ENCODE data around the gene FCGBP.

FCGBP gene

DNA sequence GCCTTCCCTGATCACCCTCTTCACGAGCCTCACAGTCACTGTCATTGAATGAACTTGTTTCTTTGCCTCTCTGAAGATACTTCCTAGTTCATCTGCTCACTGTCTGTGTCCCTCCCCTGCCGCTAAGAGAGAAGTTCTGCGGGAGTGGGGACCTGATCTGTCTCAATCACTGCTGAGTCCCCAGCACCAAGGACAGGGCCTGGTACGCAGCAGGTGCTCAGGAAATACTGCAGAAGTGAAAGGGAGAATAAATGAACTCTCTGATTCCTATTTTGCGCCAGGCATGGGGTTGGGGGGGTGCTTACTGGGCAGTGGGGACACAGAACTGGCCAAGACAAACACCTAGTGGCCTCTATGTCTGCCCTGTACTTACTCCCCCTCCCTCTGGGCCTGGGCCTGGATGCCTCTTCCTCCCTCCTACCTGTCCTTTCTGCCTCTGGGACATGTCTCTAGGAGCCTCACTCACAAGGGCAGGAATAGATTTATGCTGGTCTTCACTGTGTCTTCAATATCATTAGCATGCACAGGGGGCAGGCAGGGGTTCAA lies 17.5 kb downstream of the FCGBP start:
- DNase-seq (ENCODE audit: low read depth, low spot score), result no peak

DNA sequence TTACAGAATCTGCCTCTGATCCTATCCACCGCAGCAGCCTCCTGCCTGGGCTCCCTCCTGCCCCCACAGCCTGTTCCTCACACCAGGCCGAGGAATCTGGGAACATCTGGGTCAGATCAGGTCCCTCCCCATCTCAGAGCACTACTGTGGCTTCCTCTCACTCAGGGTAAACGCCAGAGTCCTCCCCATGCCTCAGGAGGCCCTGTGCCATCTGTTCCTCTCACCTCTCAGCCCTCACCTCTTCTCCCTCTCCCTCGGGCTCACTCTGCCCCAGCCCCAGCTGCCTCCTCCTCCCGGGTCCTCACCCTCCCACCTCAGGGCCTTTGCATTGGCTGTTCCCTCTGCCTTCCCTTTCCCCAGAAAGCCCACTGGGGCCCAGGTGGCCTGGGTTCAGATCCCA lies 18.2 kb downstream of the FCGBP start:
- in situ Hi-C loops (cut with HindIII; ENCODE audit: low sequenced_read_pairs), result no loop called here
- no peak overlapping the region for H3K4me3 ChIP-seq (ENCODE audit: low read depth, low read length)
- no peak for DNase-seq (ENCODE audit: low read depth, low spot score)
- TF ChIP-seq, protein P1, sequence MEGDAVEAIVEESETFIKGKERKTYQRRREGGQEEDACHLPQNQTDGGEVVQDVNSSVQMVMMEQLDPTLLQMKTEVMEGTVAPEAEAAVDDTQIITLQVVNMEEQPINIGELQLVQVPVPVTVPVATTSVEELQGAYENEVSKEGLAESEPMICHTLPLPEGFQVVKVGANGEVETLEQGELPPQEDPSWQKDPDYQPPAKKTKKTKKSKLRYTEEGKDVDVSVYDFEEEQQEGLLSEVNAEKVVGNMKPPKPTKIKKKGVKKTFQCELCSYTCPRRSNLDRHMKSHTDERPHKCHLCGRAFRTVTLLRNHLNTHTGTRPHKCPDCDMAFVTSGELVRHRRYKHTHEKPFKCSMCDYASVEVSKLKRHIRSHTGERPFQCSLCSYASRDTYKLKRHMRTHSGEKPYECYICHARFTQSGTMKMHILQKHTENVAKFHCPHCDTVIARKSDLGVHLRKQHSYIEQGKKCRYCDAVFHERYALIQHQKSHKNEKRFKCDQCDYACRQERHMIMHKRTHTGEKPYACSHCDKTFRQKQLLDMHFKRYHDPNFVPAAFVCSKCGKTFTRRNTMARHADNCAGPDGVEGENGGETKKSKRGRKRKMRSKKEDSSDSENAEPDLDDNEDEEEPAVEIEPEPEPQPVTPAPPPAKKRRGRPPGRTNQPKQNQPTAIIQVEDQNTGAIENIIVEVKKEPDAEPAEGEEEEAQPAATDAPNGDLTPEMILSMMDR (IDR thresholded peaks at IDR 0.05; ENCODE audit: low read depth, low read length), result no peak

More for the DNA sequence above, 17.5 kb downstream of the FCGBP start:
- in situ Hi-C loops (cut with HindIII; ENCODE audit: low sequenced_read_pairs), result no loop called here
- TF ChIP-seq, protein P1 (IDR thresholded peaks at IDR 0.05; ENCODE audit: low read depth, low read length), result no peak
- H3K4me3 ChIP-seq (ENCODE audit: low read depth, low read length), result no peak overlapping the region

DNA sequence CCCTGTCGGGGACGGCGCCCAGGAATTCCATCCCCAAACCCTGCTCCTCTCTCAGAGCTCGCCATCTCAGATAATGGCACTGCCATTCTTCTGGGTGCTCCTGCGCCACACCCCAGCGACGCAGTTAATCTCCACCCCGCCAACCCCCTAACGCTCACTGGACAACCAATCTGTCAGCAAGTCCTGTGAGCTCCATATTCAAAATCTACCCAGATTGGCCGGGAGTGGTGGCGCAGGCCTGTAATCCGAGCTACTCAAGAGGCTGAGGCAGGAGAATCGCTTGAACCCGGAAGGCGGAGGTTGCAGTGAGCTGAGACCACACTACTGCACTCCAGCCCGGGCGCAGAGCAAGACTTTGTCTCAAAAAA lies 18.6 kb downstream of the FCGBP start:
- in situ Hi-C loops (cut with HindIII; ENCODE audit: low sequenced_read_pairs), result no loop called here
- TF ChIP-seq, protein P1 (IDR thresholded peaks at IDR 0.05; ENCODE audit: low read depth, low read length), result no peak
- no peak for DNase-seq (ENCODE audit: low read depth, low spot score)
- no peak overlapping the region for H3K4me3 ChIP-seq (ENCODE audit: low read depth, low read length)

DNA sequence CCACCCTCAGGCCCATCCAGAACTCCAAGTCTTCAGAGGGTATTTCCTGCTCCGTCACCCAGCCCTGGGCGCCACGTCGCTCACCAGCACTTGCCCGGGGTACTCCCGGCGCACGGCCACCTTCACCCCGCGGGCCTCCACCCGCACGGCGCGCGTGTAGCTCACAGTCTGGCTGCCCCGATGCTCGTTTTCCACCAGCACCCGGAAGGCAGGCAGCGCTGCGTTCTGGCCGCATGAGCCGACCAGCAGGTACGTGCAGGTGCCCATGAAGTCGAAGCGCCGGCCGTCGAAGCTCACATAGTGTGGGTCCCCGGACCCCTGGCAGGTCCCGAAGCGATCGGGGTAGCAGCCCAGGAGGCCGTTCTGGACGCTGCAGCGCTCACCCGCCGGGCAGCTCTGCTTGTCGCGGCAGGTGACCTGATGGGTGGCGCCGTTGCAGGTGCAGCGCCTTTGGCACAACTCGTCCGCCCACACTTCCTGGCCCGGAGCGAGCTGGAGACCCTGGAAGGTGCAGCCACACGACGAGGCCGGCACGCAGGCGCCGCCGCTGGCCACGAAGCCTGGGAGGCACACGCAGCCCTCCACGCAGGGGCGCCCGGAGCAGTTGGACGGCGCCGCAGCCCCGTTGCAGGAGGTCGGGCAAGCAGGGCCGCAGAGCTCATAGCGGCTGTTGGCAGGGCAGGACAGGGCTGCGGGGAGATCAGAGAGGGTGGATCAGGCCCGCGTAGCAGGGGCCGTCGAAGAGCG lies 19.2 kb downstream of the FCGBP start:
- no peak for DNase-seq (ENCODE audit: low read depth, low spot score)
- H3K4me3 ChIP-seq (ENCODE audit: low read depth, low read length), result no peak overlapping the region
- in situ Hi-C loops (cut with HindIII; ENCODE audit: low sequenced_read_pairs), result no loop called here
- TF ChIP-seq, protein P1 (IDR thresholded peaks at IDR 0.05; ENCODE audit: low read depth, low read length), result no peak

DNA sequence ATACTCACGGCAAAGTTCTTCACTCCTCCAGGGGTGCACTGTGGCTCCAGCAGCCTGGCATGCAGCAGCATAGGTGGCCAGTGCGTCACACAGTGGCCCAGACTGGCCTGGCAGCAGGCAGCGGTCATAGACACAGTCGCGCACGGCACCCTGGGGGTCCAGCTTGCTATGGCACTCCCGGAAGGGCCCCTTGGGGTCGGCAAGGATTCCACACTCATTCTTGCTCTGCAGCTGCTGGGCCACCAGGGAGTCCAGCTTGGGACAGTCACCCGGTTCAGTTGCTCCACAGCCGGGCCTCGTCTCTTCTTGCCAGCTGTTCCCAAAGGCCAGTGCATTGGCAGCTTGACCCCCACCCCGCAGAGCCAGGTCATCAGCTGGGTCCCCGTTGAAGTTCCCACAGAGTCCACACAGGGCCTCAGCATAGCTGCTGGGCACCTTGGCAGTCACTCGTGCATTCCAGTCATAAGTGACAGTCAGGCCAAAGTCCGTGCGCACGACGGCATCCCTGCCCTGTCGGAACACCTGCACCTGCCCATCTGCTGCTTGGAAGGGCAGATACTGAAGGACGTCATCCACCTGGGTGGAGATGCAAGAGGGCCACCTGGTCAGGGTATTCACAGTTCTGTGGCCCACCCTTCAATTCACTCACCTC lies 20.6 kb downstream of the FCGBP start:
- no peak for DNase-seq (ENCODE audit: low read depth, low spot score)
- TF ChIP-seq, protein P1 (IDR thresholded peaks at IDR 0.05; ENCODE audit: low read depth, low read length), result no peak
- H3K4me3 ChIP-seq (ENCODE audit: low read depth, low read length), result no peak overlapping the region
- in situ Hi-C loops (cut with HindIII; ENCODE audit: low sequenced_read_pairs), result no loop called here

DNA sequence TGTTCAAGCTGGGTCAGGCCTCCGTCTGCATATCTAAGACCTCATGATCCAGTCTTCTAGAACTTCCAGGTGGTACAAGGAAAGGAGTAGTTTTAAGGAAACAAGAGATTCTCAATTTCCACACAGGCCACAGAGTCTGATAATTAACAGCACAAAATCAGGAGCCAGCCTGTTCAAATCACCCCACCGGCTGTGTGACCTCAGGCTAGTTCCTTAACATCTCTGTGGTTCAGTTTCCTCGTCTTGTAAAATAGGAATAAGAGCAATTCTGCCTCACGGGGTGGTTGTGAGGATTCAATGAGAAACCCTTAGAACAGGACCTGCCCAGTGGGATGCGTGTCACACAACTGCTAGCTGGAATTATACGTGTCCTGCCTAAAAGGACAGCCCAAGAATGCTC lies 25.6 kb downstream of the FCGBP start:
- no peak for DNase-seq (ENCODE audit: low read depth, low spot score)
- in situ Hi-C loops (cut with HindIII; ENCODE audit: low sequenced_read_pairs), result no loop called here
- H3K4me3 ChIP-seq (ENCODE audit: low read depth, low read length), result no peak overlapping the region
- TF ChIP-seq, protein P1 (IDR thresholded peaks at IDR 0.05; ENCODE audit: low read depth, low read length), result no peak

Measured in astrocyte of the spinal cord (primary cell).